GM12878 (cell line): ENCODE measurements around the gene GUCY1B1. TPM values are rescaled to one million over a fixed set of nuclear protein-coding genes. Genes with fewer than 3 reads are reported as not detected.

ENCODE experiments used
- ATAC-seq: fragments of 200-7000 bp; cut with Tn5 transposase; 3 replicates; pipeline ENCODE4 v1.9.1; 2020; ENCODE audit warnings: mild to moderate bottlenecking, moderate library complexity
- BruUV-seq: library from RNA; stranded (reverse); fragments of 400-500 nt; replicated peaks from 2 replicates; lab custom pipeline; 2021; lab: Mats Ljungman, UMichigan
- CTCF ChIA-PET: fragments of 300-600 bp; sonication (Branson Sonifier 250); formaldehyde crosslinking; extraction: SDS; loops from one replicate; lab custom pipeline; 2021; ENCODE audit warnings: inconsistent platforms; lab: Yijun Ruan, JAX
- POLR2A ChIA-PET: fragments of 350-600 bp; formaldehyde crosslinking; extraction: SDS; loops from one replicate; lab custom pipeline; 2021; ENCODE audit warnings: inconsistent platforms; lab: Charles Lee
- RAD21 ChIA-PET: fragments of 300-600 bp; sonication (Branson Sonifier 250); formaldehyde crosslinking; loops from one replicate; lab custom pipeline; 2023; ENCODE audit warnings: antibody characterized with exemption; ENCODE audit not compliant: unreplicated experiment; lab: Charles Lee
- SMC1A ChIA-PET: fragments of 300-600 bp; sonication (Branson Sonifier 250); formaldehyde crosslinking; loops from one replicate; lab custom pipeline; 2023; ENCODE audit not compliant: unreplicated experiment, uncharacterized antibody; lab: Charles Lee
- DNase-seq: peaks from one replicate; pipeline ENCODE4 v3.0.0-alpha.2; 2011; ENCODE audit warnings: low read depth, low spot score
- FAIRE-seq: peaks from 3 replicates; lab custom pipeline; 2011; peaks lifted over from hg19 to GRCh38; lab: Jason Lieb, UNC
- H2AFZ ChIP-seq: 2 replicates; pipeline ENCODE4 v1.6.0; 2011; ENCODE audit warnings: low read depth, low read length, control low read depth; ENCODE audit not compliant: control insufficient read depth
- H3K27ac ChIP-seq: 2 replicates; pipeline ENCODE4 v1.5.1; 2011; ENCODE audit warnings: control low read depth; ENCODE audit not compliant: control insufficient read depth, insufficient read depth
- H3K27me3 ChIP-seq, 2 experiments: replicated peaks in 1 of 2; 2 replicates each; pipeline versions ENCODE4 v1.6.0 to v1.6.1; 2011; ENCODE audit warnings: low read length in 1 of 2; ENCODE audit not compliant: control insufficient read depth in 2 of 2, insufficient read depth in 2 of 2
- H3K36me3 ChIP-seq, 2 experiments: 2 replicates each; pipeline ENCODE4 v1.5.1; 2011; ENCODE audit warnings: low read length in 1 of 2; ENCODE audit not compliant: control insufficient read depth in 2 of 2, insufficient read depth in 2 of 2
- H3K4me1 ChIP-seq: 2 replicates; pipeline ENCODE4 v1.6.1; 2011; ENCODE audit warnings: mild to moderate bottlenecking, low read length, moderate library complexity, mixed read lengths; ENCODE audit not compliant: control insufficient read depth, insufficient read depth
- H3K4me2 ChIP-seq: 2 replicates; pipeline ENCODE4 v1.6.0; 2011; ENCODE audit warnings: control low read depth; ENCODE audit not compliant: control insufficient read depth, insufficient read depth
- H3K4me3 ChIP-seq: fragments of 200-600 bp; sonication (generic); 2 replicates; pipeline ENCODE4 v1.5.1; 2016
- H3K79me2 ChIP-seq: 2 replicates; pipeline ENCODE4 v1.6.0; 2011; ENCODE audit warnings: low read length; ENCODE audit not compliant: control insufficient read depth, insufficient read depth
- H3K9ac ChIP-seq: 2 replicates; pipeline ENCODE4 v1.8.0; 2011; ENCODE audit warnings: low read length, control low read depth, mixed read lengths; ENCODE audit not compliant: control insufficient read depth, insufficient read depth
- H3K9me3 ChIP-seq: replicated peaks from 3 replicates; pipeline ENCODE4 v1.5.1; 2011; ENCODE audit warnings: mild to moderate bottlenecking, low read length; ENCODE audit not compliant: control insufficient read depth, insufficient read depth
- H4K20me1 ChIP-seq: 2 replicates; pipeline ENCODE4 v1.6.0; 2011; ENCODE audit not compliant: control insufficient read depth, insufficient read depth
- ASH2L ChIP-seq: fragments of 300-600, 200-600 bp; sonication (generic); IDR thresholded peaks from 2 replicates; pipeline ENCODE4 v1.6.1; 2017; ENCODE audit warnings: low read depth, mild to moderate bottlenecking, borderline replicate concordance
- BHLHE40 ChIP-seq, 2 experiments: fragments of 450-650 bp in 1 of 2; IDR thresholded peaks; 2 replicates each; pipeline ENCODE4 v1.6.1; 2011 to 2017; ENCODE audit warnings: low read depth in 2 of 2, borderline replicate concordance in 1 of 2, improper control_type of control experiment in 1 of 2, low read length in 1 of 2, mild to moderate bottlenecking in 1 of 2
- EZH2 ChIP-seq: IDR thresholded peaks from 2 replicates; pipeline ENCODE4 v1.6.1; 2012; ENCODE audit warnings: low read depth, mild to moderate bottlenecking, control low read depth, inconsistent platforms, low read length, borderline replicate concordance; ENCODE audit not compliant: control insufficient read depth
- FOXK2 ChIP-seq: fragments of 450-650 bp; IDR thresholded peaks from 2 replicates; pipeline ENCODE4 v1.6.1; 2017; ENCODE audit warnings: mild to moderate bottlenecking, moderate library complexity
- GABPA ChIP-seq: IDR thresholded peaks from 2 replicates; pipeline ENCODE4 v1.6.1; 2014; ENCODE audit warnings: antibody characterized with exemption, low read depth, mild to moderate bottlenecking, inconsistent platforms
- JUNB ChIP-seq: IDR thresholded peaks from 2 replicates; pipeline ENCODE4 v1.6.1; 2016; ENCODE audit warnings: antibody characterized with exemption, mild to moderate bottlenecking
- MTA2 ChIP-seq: fragments of 450-650 bp; IDR thresholded peaks from 2 replicates; pipeline ENCODE4 v1.6.1; 2016; ENCODE audit warnings: low read depth, mild to moderate bottlenecking, moderate library complexity
- WRNIP1 ChIP-seq: IDR thresholded peaks from 2 replicates; pipeline ENCODE4 v1.6.1; 2011; ENCODE audit warnings: low read depth, low read length, improper control_type of control experiment, borderline replicate concordance
- WGBS: methylation state at CpG from one replicate; pipeline ENCODE4 v1.1.6; 2016; ENCODE audit warnings: low lambda C conversion rate; ENCODE audit not compliant: insufficient replicate concordance, insufficient coverage; ENCODE audit errors: missing lambda C conversion rate; 5-methylcytosine and 5-hydroxymethylcytosine counted together
- in situ Hi-C: fragments of 300-500 bp; cut with MboI; formaldehyde crosslinking; loops from 9 replicates; pipeline ENCODE4 v1.14.3; 2018; ENCODE audit warnings: mixed read lengths
- intact Hi-C: fragments of 100-400 bp; cut with micrococcal nuclease; formaldehyde crosslinking; loops from one replicate; pipeline ENCODE4 v1.14.2; 2022; ENCODE audit not compliant: unreplicated experiment
- polyA plus RNA-seq, 11 experiments: library from polyadenylated mRNA; depleted of rRNA in 4 of 11; unstranded in 6 of 11; stranded (reverse) in 5 of 11; fragments of >200 nt; fragmentation: Nextera tagmentation in 4 of 11; fragmentation: Illumina TruSeq in 1 of 11; extraction: Ambion mirVana in 4 of 11; extraction: Trizol in 1 of 11; gene quantifications; 1 replicate in 1 of 11; 2 replicates in 10 of 11; pipeline versions ENCODE4 v1.2.1 to v1.2.3, GENCODE V29; 2011 to 2016; ENCODE audit warnings: inconsistent platforms in 2 of 11, missing spikeins in 2 of 11, low read depth in 1 of 11
- total RNA-seq, 4 experiments: library from RNA; depleted of rRNA in 3 of 4; stranded (reverse); fragments of >200 nt in 3 of 4; fragmentation: Illumina TruSeq in 1 of 4; extraction: Trizol in 1 of 4; gene quantifications; 2 replicates each; pipeline versions ENCODE4 v1.2.1 to v1.2.3, GENCODE V29; 2013 to 2021
- TF ChIP-seq, protein P1 (sequence below): fragments of 450-650 bp; IDR thresholded peaks from 2 replicates; pipeline ENCODE4 v1.6.1; 2014; ENCODE audit warnings: mild to moderate bottlenecking
- TF ChIP-seq, protein P2 (sequence below): IDR thresholded peaks from 2 replicates; pipeline ENCODE4 v1.6.1; 2011; ENCODE audit warnings: mild to moderate bottlenecking, low read depth, low read length, moderate library complexity; ENCODE audit not compliant: insufficient replicate concordance

GUCY1B1 gene
- total and polyA plus RNA-seq, 10 of the 15 experiments (the other 5 are each of a cell fraction or from before 2014, with no cell fraction given) = 0.60 to 38.5 (median 1.4) TPM

DNA sequence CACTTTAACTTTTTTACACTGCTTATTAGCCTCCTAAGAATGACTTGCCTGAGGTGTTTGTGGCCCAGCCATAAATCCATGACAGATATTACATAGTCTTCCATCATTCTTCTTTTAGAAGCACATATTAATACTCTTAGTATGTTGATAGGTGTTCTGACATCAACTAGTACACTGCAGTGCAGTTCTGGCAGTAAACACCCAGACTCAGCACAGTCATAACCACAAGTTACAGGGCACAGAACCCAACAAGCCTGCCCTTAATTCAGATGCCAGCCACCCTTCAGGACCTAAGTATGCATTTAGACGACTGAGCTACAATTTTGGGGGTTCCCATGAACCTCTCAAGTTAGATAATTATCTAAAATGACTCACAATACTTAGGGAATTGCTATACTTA, 36.5 kb upstream of the GUCY1B1 start:
- Histone ChIP-seq H2AFZ (no peak overlapping the region), H3K27ac (no peak overlapping the region), H4K20me1 (no peaks in the 10 kb centered on the region), H3K9ac (no peak overlapping the region), H3K9me3 (no peaks in the 10 kb centered on the region), H3K36me3 (no peaks in the 10 kb centered on the region), H3K4me3 (no peak overlapping the region), H3K79me2 (no peaks in the 10 kb centered on the region), H3K4me2 (no peak overlapping the region), H3K4me1 (no peaks in the 10 kb centered on the region), H3K27me3 (no peaks in the 10 kb centered on the region)
- FAIRE-seq (no peak), ATAC-seq (no peak), DNase-seq (no peak)
- POLR2A ChIA-PET = interaction anchor here (1.1 kb wide), 1 partner anchor 13 kb away, joined by 3 read pairs; no protein-coding TSS in a partner anchor
- no TSS peak for BruUV-seq
- SMC1A ChIA-PET = interaction anchor here (1.2 to 7.5 kb wide), 5 partner anchors 9 to 47 kb away, joined by 4 to 48 read pairs (median 7); no protein-coding TSS in a partner anchor
- 0% methylated on average over 1 of the region's 1 CpG for WGBS
- CTCF ChIA-PET = interaction anchor here (1.2 to 3.6 kb wide), 3 partner anchors 12 to 65 kb away, joined by 4 to 16 read pairs (median 4); no protein-coding TSS in a partner anchor
- in situ Hi-C loops (no loop called here), intact Hi-C loops (no loop called here)
- RAD21 ChIA-PET = interaction anchor here (1.3 kb wide), 1 partner anchor 13 kb away, joined by 4 read pairs; no protein-coding TSS in a partner anchor
- TF ChIP-seq WRNIP1 = no peak
- TF ChIP-seq ASH2L = no peak
- no peak for TF ChIP-seq JUNB
- no peak for TF ChIP-seq FOXK2
- TF ChIP-seq, protein P1, sequence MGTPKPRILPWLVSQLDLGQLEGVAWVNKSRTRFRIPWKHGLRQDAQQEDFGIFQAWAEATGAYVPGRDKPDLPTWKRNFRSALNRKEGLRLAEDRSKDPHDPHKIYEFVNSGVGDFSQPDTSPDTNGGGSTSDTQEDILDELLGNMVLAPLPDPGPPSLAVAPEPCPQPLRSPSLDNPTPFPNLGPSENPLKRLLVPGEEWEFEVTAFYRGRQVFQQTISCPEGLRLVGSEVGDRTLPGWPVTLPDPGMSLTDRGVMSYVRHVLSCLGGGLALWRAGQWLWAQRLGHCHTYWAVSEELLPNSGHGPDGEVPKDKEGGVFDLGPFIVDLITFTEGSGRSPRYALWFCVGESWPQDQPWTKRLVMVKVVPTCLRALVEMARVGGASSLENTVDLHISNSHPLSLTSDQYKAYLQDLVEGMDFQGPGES = no peak
- no peak for TF ChIP-seq EZH2
- TF ChIP-seq BHLHE40 (IDR thresholded peaks at IDR 0.05; ENCODE audit: borderline replicate concordance in 1 of 2, low read depth in 2 of 2, low read length in 1 of 2) = no peak
- TF ChIP-seq, protein P2, sequence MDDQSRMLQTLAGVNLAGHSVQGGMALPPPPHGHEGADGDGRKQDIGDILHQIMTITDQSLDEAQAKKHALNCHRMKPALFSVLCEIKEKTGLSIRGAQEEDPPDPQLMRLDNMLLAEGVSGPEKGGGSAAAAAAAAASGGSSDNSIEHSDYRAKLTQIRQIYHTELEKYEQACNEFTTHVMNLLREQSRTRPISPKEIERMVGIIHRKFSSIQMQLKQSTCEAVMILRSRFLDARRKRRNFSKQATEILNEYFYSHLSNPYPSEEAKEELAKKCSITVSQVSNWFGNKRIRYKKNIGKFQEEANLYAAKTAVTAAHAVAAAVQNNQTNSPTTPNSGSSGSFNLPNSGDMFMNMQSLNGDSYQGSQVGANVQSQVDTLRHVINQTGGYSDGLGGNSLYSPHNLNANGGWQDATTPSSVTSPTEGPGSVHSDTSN = no peak
- TF ChIP-seq MTA2 = no peak
- no peak for TF ChIP-seq GABPA
